Trophoblast cell (in vitro differentiated cells and primary cell): ENCODE measurements around the gene PRTFDC1.

Experiments used
- DNase-seq, 2 donors: peaks; one replicate each; pipeline ENCODE4 v3.0.0-alpha.2; 2016
- H2AFZ ChIP-seq: 2 replicates; pipeline ENCODE4 v1.6.1; 2013; ENCODE audit warnings: low read length, moderate library complexity, mild to moderate bottlenecking; ENCODE audit not compliant: insufficient read depth, poor library complexity
- H2AK5ac ChIP-seq: 2 replicates; pipeline ENCODE4 v1.6.1; 2013; ENCODE audit warnings: mild to moderate bottlenecking, low read length
- H2BK120ac ChIP-seq: 2 replicates; pipeline ENCODE4 v1.6.1; 2013; ENCODE audit warnings: low read length, mild to moderate bottlenecking, moderate library complexity; ENCODE audit not compliant: insufficient read depth, poor library complexity
- H2BK12ac ChIP-seq: 2 replicates; pipeline ENCODE4 v1.6.1; 2013; ENCODE audit warnings: mild to moderate bottlenecking, low read length, moderate library complexity
- H2BK5ac ChIP-seq: 2 replicates; pipeline ENCODE4 v1.6.1; 2013; ENCODE audit warnings: low read length, low read depth, moderate library complexity, mild to moderate bottlenecking; ENCODE audit not compliant: poor library complexity
- H3K14ac ChIP-seq: 2 replicates; pipeline ENCODE4 v1.6.1; 2013; ENCODE audit warnings: mild to moderate bottlenecking, low read length
- H3K18ac ChIP-seq: 2 replicates; pipeline ENCODE4 v1.6.1; 2013; ENCODE audit warnings: mild to moderate bottlenecking, low read length
- H3K23ac ChIP-seq: 2 replicates; pipeline ENCODE4 v1.6.1; 2013; ENCODE audit warnings: low read length
- H3K27ac ChIP-seq: 2 replicates; pipeline ENCODE4 v1.5.1; 2013; ENCODE audit warnings: low read depth, mild to moderate bottlenecking, inconsistent platforms, low read length, moderate library complexity
- H3K27me3 ChIP-seq: 2 replicates; pipeline ENCODE4 v1.6.1; 2013; ENCODE audit warnings: inconsistent platforms, mild to moderate bottlenecking, low read length, moderate library complexity; ENCODE audit not compliant: insufficient read depth
- H3K36me3 ChIP-seq, 2 experiments: 1 replicate in 1 of 2; 2 replicates in 1 of 2; pipeline ENCODE4 v1.6.1; 2013; ENCODE audit warnings: low read length in 2 of 2, mild to moderate bottlenecking in 2 of 2, moderate library complexity in 1 of 2; ENCODE audit not compliant: insufficient read depth in 2 of 2, control insufficient read depth in 1 of 2
- H3K4ac ChIP-seq: 2 replicates; pipeline ENCODE4 v1.6.1; 2013; ENCODE audit warnings: low read depth, mild to moderate bottlenecking, low read length, moderate library complexity
- H3K4me1 ChIP-seq, 2 experiments: 1 replicate in 1 of 2; 2 replicates in 1 of 2; pipeline ENCODE4 v1.6.1; 2013; ENCODE audit warnings: low read length in 2 of 2, mild to moderate bottlenecking in 2 of 2, moderate library complexity in 1 of 2; ENCODE audit not compliant: insufficient read depth in 2 of 2, control insufficient read depth in 1 of 2
- H3K4me2 ChIP-seq: 2 replicates; pipeline ENCODE4 v1.6.1; 2013; ENCODE audit warnings: inconsistent platforms, mild to moderate bottlenecking, low read length, moderate library complexity
- H3K4me3 ChIP-seq: 2 replicates; pipeline ENCODE4 v1.5.1; 2013; ENCODE audit warnings: mild to moderate bottlenecking, low read depth, low read length, inconsistent platforms
- H3K79me1 ChIP-seq: one replicate; pipeline ENCODE4 v1.6.1; 2013; ENCODE audit warnings: low read length
- H3K79me2 ChIP-seq: 2 replicates; pipeline ENCODE4 v1.6.1; 2013; ENCODE audit warnings: low read length, mild to moderate bottlenecking; ENCODE audit not compliant: control insufficient read depth, insufficient read depth, poor library complexity
- H3K9ac ChIP-seq: 2 replicates; pipeline ENCODE4 v1.6.1; 2013; ENCODE audit warnings: mild to moderate bottlenecking, low read length
- H3K9me3 ChIP-seq: 2 replicates; pipeline ENCODE4 v1.6.1; 2013; ENCODE audit warnings: low read depth, mild to moderate bottlenecking, control low read depth, inconsistent platforms, low read length; ENCODE audit not compliant: insufficient read depth
- H4K12ac ChIP-seq: 2 replicates; pipeline ENCODE4 v1.6.1; 2013; ENCODE audit warnings: low read depth, mild to moderate bottlenecking, low read length, moderate library complexity
- H4K8ac ChIP-seq: 2 replicates; pipeline ENCODE4 v1.6.1; 2013; ENCODE audit warnings: low read depth, mild to moderate bottlenecking, low read length, moderate library complexity
- H4K91ac ChIP-seq: one replicate; pipeline ENCODE4 v1.6.1; 2013; ENCODE audit warnings: low read depth, mild to moderate bottlenecking, low read length, moderate library complexity
- WGBS: extraction: QIAGEN DNeasy Blood & Tissue Kit; methylation state at CpG from one replicate; pipeline ENCODE4 v1.1.7; 2013; ENCODE audit warnings: missing lambda C conversion rate; ENCODE audit not compliant: insufficient read length, insufficient coverage; ENCODE audit errors: extremely low coverage; 5-methylcytosine and 5-hydroxymethylcytosine counted together

The PRTFDC1 gene

GRCh38 chr10:24907956-24908355, 44.5 kb downstream of the PRTFDC1 start:
- no peaks in the 10 kb centered on the region for H3K79me2 ChIP-seq
- no peak overlapping the region for H3K14ac ChIP-seq
- H3K27me3 ChIP-seq = no peaks in the 10 kb centered on the region
- H3K79me1 ChIP-seq = no peaks in the 10 kb centered on the region
- no peak overlapping the region for H3K23ac ChIP-seq
- H2BK5ac ChIP-seq = no peak overlapping the region
- no peak overlapping the region for H4K91ac ChIP-seq
- H3K27ac ChIP-seq = no peak overlapping the region
- H4K8ac ChIP-seq = no peak overlapping the region
- H2AFZ ChIP-seq = no peak overlapping the region
- H3K4ac ChIP-seq = no peak overlapping the region
- H3K9ac ChIP-seq = no peak overlapping the region
- no peak overlapping the region for H2BK120ac ChIP-seq
- no peak overlapping the region for H4K12ac ChIP-seq
- no peak overlapping the region for H3K18ac ChIP-seq
- WGBS = no CpG with 5 or more reads among the region's 6 CpGs
- no peaks in the 10 kb centered on the region for H3K4me1 ChIP-seq
- no peak overlapping the region for H3K4me2 ChIP-seq
- no peaks in the 10 kb centered on the region for H3K36me3 ChIP-seq
- H3K4me3 ChIP-seq = no peak overlapping the region
- no peak overlapping the region for H2BK12ac ChIP-seq
- peaks cover 3% of the 10 kb centered on the region for H3K9me3 ChIP-seq
- no peak for DNase-seq
- H2AK5ac ChIP-seq = no peak overlapping the region

- Histone ChIP-seq H3K4ac (no peak overlapping the region), H3K79me1 (no peaks in the 10 kb centered on the region), H3K27me3 (no peaks in the 10 kb centered on the region), H3K27ac (no peak overlapping the region), H3K14ac (no peak overlapping the region), H3K79me2 (no peaks in the 10 kb centered on the region), H2BK5ac (no peak overlapping the region), H4K8ac (no peak overlapping the region), H3K18ac (no peak overlapping the region), H2BK120ac (no peak overlapping the region), H3K4me1 (no peaks in the 10 kb centered on the region), H4K12ac (no peak overlapping the region), H4K91ac (no peak overlapping the region), H2AK5ac (no peak overlapping the region), H3K36me3 (no peaks in the 10 kb centered on the region), H3K4me2 (no peak overlapping the region), H3K9ac (no peak overlapping the region), H3K9me3 (peaks cover 3% of the 10 kb centered on the region), H2AFZ (no peak overlapping the region), H3K4me3 (no peak overlapping the region), H3K23ac (no peak overlapping the region), H2BK12ac (no peak overlapping the region)
- no peak for DNase-seq
- WGBS = no CpG with 5 or more reads among the region's 3 CpGs
These were observed 46.0 kb downstream of the PRTFDC1 start for GRCh38 chr10:24906372-24906771.

- Histone ChIP-seq H3K4me1 (no peaks in the 10 kb centered on the region), H3K4ac (no peak overlapping the region), H2BK120ac (no peak overlapping the region), H3K4me2 (no peak overlapping the region), H3K27me3 (no peaks in the 10 kb centered on the region), H2AFZ (no peak overlapping the region), H2BK5ac (no peak overlapping the region), H3K36me3 (no peaks in the 10 kb centered on the region), H3K79me2 (no peaks in the 10 kb centered on the region), H3K18ac (no peak overlapping the region), H2AK5ac (no peak overlapping the region), H3K9ac (no peak overlapping the region), H3K27ac (no peak overlapping the region), H2BK12ac (no peak overlapping the region), H3K9me3 (peaks cover 3% of the 10 kb centered on the region), H4K91ac (no peak overlapping the region), H4K8ac (no peak overlapping the region), H3K23ac (no peak overlapping the region), H4K12ac (no peak overlapping the region), H3K4me3 (no peak overlapping the region), H3K79me1 (no peaks in the 10 kb centered on the region), H3K14ac (no peak overlapping the region)
- WGBS = no CpG with 5 or more reads among the region's 4 CpGs
- DNase-seq = no peak
These were observed 47.6 kb downstream of the PRTFDC1 start for GRCh38 chr10:24904824-24905223.

GRCh38 chr10:24902400-24902728, 50.0 kb downstream of the PRTFDC1 start:
- Histone ChIP-seq H4K91ac (no peak overlapping the region), H2BK120ac (no peak overlapping the region), H3K27me3 (no peaks in the 10 kb centered on the region), H3K9me3 (peaks cover 3% of the 10 kb centered on the region), H4K8ac (no peak overlapping the region), H3K4me2 (no peak overlapping the region), H2AK5ac (no peak overlapping the region), H3K79me2 (no peaks in the 10 kb centered on the region), H3K18ac (no peak overlapping the region), H3K23ac (no peak overlapping the region), H2BK12ac (no peak overlapping the region), H3K4me3 (no peak overlapping the region), H4K12ac (no peak overlapping the region), H3K27ac (no peak overlapping the region), H3K14ac (no peak overlapping the region), H3K36me3 (no peaks in the 10 kb centered on the region), H3K9ac (no peak overlapping the region), H2AFZ (no peak overlapping the region), H3K4me1 (no peaks in the 10 kb centered on the region), H2BK5ac (no peak overlapping the region), H3K4ac (no peak overlapping the region), H3K79me1 (no peaks in the 10 kb centered on the region)
- no peak for DNase-seq
- no CpG with 5 or more reads among the region's 1 CpG for WGBS
